Heart left ventricle (tissue), 16 donors: Measurements from ENCODE around the gene NADSYN1. TPM values are rescaled to one million over a fixed set of nuclear protein-coding genes. Genes with fewer than 3 reads are reported as not detected.

Experiments used
- ATAC-seq, 4 donors: fragments of 200-7000 bp; cut with Tn5 transposase; one replicate each; pipeline ENCODE4 v1.9.1; 2020 to 2022; ENCODE audit warnings: moderate library complexity in 4 of 4, mild to moderate bottlenecking in 3 of 4, moderate number of reproducible peaks in 1 of 4
- DNase-seq, 5 donors: peaks; one replicate each; pipeline ENCODE4 v3.0.0-alpha.2; 2020
- H3K27ac ChIP-seq, 12 donors: fragments of 200-600 bp; sonication (generic) in 4 of 12; one replicate each; pipeline versions ENCODE4 v1.5.0 to v1.8.0; 2016 to 2022; ENCODE audit warnings: mild to moderate bottlenecking in 2 of 12
- H3K27me3 ChIP-seq, 9 donors: fragments of 200-600 bp; sonication (generic) in 2 of 9; one replicate each; pipeline versions ENCODE4 v1.5.1 to v1.8.0; 2016 to 2022; ENCODE audit warnings: mild to moderate bottlenecking in 3 of 9
- H3K36me3 ChIP-seq, 9 donors: fragments of 200-600 bp; sonication (generic) in 2 of 9; one replicate each; pipeline versions ENCODE4 v1.5.0 to v1.8.0; 2018 to 2022; ENCODE audit warnings: mild to moderate bottlenecking in 2 of 9
- H3K4me1 ChIP-seq, 12 donors: fragments of 200-600 bp; sonication (generic) in 4 of 12; one replicate each; pipeline versions ENCODE4 v1.5.0 to v1.8.0; 2016 to 2022; ENCODE audit warnings: mild to moderate bottlenecking in 3 of 12
- H3K4me3 ChIP-seq, 12 donors: fragments of 200-600 bp; sonication (generic) in 4 of 12; one replicate each; pipeline versions ENCODE4 v1.5.0 to v1.8.0; 2017 to 2022; ENCODE audit warnings: mild to moderate bottlenecking in 9 of 12, moderate library complexity in 4 of 12
- H3K9me3 ChIP-seq, 12 donors: fragments of 200-600 bp; sonication (generic) in 4 of 12; one replicate each; pipeline versions ENCODE4 v1.5.0 to v1.8.0; 2016 to 2022; ENCODE audit warnings: mild to moderate bottlenecking in 1 of 12
- CTCF ChIP-seq, 12 donors: fragments of 200-600 bp; sonication (generic) in 4 of 12; IDR thresholded peaks; one replicate each; pipeline versions ENCODE4 v1.5.0 to v1.8.0; 2018 to 2022; ENCODE audit warnings: antibody characterized with exemption in 12 of 12, mild to moderate bottlenecking in 5 of 12
- POLR2A ChIP-seq, 2 donors: fragments of 450-650 bp; IDR thresholded peaks; one replicate each; pipeline ENCODE4 v1.6.1; 2017; ENCODE audit warnings: antibody characterized with exemption in 2 of 2, mild to moderate bottlenecking in 2 of 2, moderate library complexity in 2 of 2
- WGBS, 4 donors: extraction: QIAGEN DNeasy Blood & Tissue Kit in 2 of 4; methylation state at CpG; one replicate each; pipeline versions ENCODE4 v1.1.5 to v1.1.7; 2013 to 2018; 5-methylcytosine and 5-hydroxymethylcytosine counted together
- intact Hi-C, 10 donors: fragments of 100-400 bp; cut with DNase I; formaldehyde crosslinking; loops; one replicate each; pipeline versions ENCODE4 v1.11.1 to v1.14.2; 2022
- polyA plus RNA-seq, 2 donors: library from polyadenylated mRNA; stranded (reverse); fragments of 200-250 nt; gene quantifications; one replicate each; pipeline ENCODE4 v1.2.3, GENCODE V29; 2013
- total RNA-seq, 9 donors: library from RNA; depleted of rRNA in 2 of 9; stranded (reverse); fragments of >200 nt in 2 of 9; fragmentation: NEBNext Ultra II Directional in 3 of 9; extraction: Animal tissue kit (Norgen Biotek cat#: 25700) in 3 of 9; gene quantifications; one replicate each; pipeline versions ENCODE4 v1.1.0 to v1.2.4, GENCODE V29; 2016 to 2023
- donor health status: ischemic (EF 13 %, LVEDD 7.1; RV severe dilation, severe dysfunction).
- donor health status: healthy with polysubstance abuse.
- donor health status: DM: no; HTN: yes; CAD: no.
- donor health status: DM: no; HTN: no; CAD: no.
- donor health status: ischemic (EF 25% LVEDD 6.9; RV normal size, moderate dysfunction).
- donor health status: ischemic (EF 25% LVEDD 5.7; RV mildly dilated, moderate dysfunction).
- donor health status: healthy.
- donor health status: DM: yes; HTN: yes; CAD: no.
- donor health status: ischemic (EF 35%, LVEDD 5.7; RV mildly dilated, moderate dysfunction).
- donor health status: nonischemic (EF 11% LVEDD 7.7; RV severe dilation, severe dysfunction).
- donor health status: DM: yes; HTN: yes; CAD: no.
- donor health status: PGD.
- donor health status: ischemic (EF 29% LVEDD 5.4; RV normal size, mild dysfunction).
- donor health status: nonischemic (EF 23%, LVEDD 6.1; RV moderate dilation, normal function).

Gene NADSYN1
- total and polyA plus RNA-seq, 11 donors = 11.4 to 41.9 (median 19.4) TPM

DNA sequence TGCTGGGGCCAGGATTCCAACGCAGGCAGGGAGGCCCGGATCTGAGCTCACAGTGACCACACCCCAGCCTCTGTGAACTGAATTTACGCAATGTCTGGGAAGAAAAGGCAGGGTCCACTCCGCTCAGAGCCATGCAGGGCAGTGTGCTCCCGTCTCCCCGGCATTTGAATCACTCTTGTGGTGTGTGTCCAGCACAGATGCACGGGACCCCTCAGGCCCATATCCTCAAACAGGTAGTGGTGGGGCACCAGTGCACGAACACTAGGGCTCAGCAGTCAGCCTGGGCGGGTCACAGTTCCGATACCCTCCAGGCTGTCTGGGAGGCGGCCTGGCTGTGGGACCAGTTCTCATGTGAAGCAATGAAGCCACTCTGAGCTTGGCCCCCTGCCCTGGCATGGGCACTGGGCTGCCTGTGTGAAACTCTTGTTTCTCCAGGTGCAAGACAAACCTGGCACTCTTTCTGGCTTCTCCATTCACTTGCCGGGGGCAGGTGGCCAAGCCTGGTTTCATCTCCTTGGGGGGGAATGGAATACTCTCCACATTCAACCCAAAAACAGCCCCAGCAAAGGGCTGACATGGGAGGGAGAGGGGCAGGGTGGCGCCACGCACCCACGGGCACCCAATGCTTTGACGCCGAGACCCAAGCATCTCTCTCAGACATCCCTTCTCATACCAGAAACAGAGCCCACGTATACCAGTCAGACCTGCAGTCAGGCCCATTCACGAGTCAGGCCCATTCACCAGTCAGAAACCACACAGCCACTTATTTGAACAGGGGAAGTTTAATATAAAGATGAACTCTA lies 19.2 kb upstream of the NADSYN1 start:
- Histone ChIP-seq H3K27me3 (no peaks in the 10 kb centered on the region), H3K36me3 (peaks cover 0 to 31% (median 10%) of the 10 kb centered on the region in 9 donors), H3K27ac (peak overlapping the region in 7 of 12 donors; percentile 9 to 67 (median 50)), H3K9me3 (no peaks in the 10 kb centered on the region), H3K4me1 (peaks cover 0 to 15% (median 7%) of the 10 kb centered on the region in 12 donors), H3K4me3 (no peak overlapping the region)
- intact Hi-C loops = no loop called here
- 76 to 83% (median 79%) methylated on average over 17 to 19 of the region's 19 CpGs for WGBS, 4 donors
- peak; percentile 33 to 75 (median 71) for ATAC-seq
- peak in 2 of 5 donors; percentile 50 to 60 for DNase-seq
- TF ChIP-seq CTCF (IDR thresholded peaks at IDR 0.05) (no peak), POLR2A (IDR thresholded peaks at IDR 0.05) (no peak)

DNA sequence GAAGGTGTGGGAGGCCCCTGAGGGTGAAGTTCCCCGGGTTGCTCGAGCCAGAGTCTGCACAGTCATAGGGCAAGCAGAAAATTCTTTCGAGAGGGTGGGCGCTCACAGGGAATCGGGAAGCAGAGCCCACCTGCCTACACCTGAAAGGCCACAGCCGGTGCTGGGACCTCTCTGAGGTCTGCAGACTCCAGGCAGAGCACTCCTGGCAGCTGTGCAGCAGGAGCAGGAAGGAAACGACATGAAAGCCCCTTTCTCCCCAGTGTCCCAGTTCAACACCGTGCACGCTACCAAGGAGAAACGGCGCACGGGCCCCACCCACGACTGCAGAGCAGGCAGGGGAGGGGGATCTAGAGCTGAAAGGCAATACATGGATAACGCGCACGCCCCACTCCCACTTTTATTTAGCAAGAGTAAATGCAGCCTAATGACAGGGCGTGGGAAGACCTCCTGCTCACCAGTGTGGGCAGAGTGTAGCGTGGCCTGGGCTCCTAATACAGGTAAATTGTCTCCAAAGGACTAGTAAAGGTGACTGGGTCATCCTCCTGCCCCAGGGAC lies 18.4 kb upstream of the NADSYN1 start:
- TF ChIP-seq POLR2A (IDR thresholded peaks at IDR 0.05) (no peak), CTCF (IDR thresholded peaks at IDR 0.05) (no peak)
- WGBS, 4 donors = 67 to 81% (median 79%) methylated on average over 17 to 18 of the region's 18 CpGs
- Histone ChIP-seq H3K4me3 (no peak overlapping the region), H3K36me3 (peaks cover 0 to 39% (median 13%) of the 10 kb centered on the region in 9 donors), H3K4me1 (peaks cover 0 to 15% (median 7%) of the 10 kb centered on the region in 12 donors), H3K27ac (no peak overlapping the region), H3K27me3 (no peaks in the 10 kb centered on the region), H3K9me3 (no peaks in the 10 kb centered on the region)
- intact Hi-C loops = no loop called here
- DNase-seq (no peak), ATAC-seq (no peak)

- Histone ChIP-seq H3K9me3 (no peaks in the 10 kb centered on the region), H3K4me1 (peaks cover 0 to 15% (median 7%) of the 10 kb centered on the region in 12 donors), H3K27ac (no peak overlapping the region), H3K36me3 (peaks cover 0 to 46% (median 15%) of the 10 kb centered on the region in 9 donors), H3K4me3 (no peak overlapping the region), H3K27me3 (no peaks in the 10 kb centered on the region)
- no peak for ATAC-seq
- no peak for TF ChIP-seq CTCF (IDR thresholded peaks at IDR 0.05)
- no peak for TF ChIP-seq POLR2A (IDR thresholded peaks at IDR 0.05)
- DNase-seq = no peak
- 93 to 96% (median 96%) methylated on average over 23 to 39 of the region's 39 CpGs for whole genome bisulfite sequencing, 4 donors
- intact Hi-C loops = no loop called here
Observed at GRCh38 chr11:71435278-71435951, 17.6 kb upstream of the NADSYN1 start.

GRCh38 chr11:71436861-71437260 lies 16.1 kb upstream of the NADSYN1 start:
- ATAC-seq (no peak), DNase-seq (no peak)
- Histone ChIP-seq H3K36me3 (peaks cover 0 to 59% (median 20%) of the 10 kb centered on the region in 9 donors), H3K9me3 (no peaks in the 10 kb centered on the region), H3K27me3 (no peaks in the 10 kb centered on the region), H3K4me3 (no peak overlapping the region), H3K27ac (no peak overlapping the region), H3K4me1 (peaks cover 0 to 15% (median 7%) of the 10 kb centered on the region in 12 donors)
- WGBS, 4 donors = 92 to 100% (median 94%) methylated on average over 2 to 8 of the region's 8 CpGs
- intact Hi-C loops = no loop called here
- TF ChIP-seq POLR2A (IDR thresholded peaks at IDR 0.05) (no peak), CTCF (IDR thresholded peaks at IDR 0.05) (no peak)
